ENCODE data around the gene VPS51. TPM values are rescaled to one million over a fixed set of nuclear protein-coding genes. Genes with fewer than 3 reads are reported as not detected.

The VPS51 gene
- polyA plus RNA-seq, 3 donors = 37.2 to 77.3 (median 39.4) TPM

DNA sequence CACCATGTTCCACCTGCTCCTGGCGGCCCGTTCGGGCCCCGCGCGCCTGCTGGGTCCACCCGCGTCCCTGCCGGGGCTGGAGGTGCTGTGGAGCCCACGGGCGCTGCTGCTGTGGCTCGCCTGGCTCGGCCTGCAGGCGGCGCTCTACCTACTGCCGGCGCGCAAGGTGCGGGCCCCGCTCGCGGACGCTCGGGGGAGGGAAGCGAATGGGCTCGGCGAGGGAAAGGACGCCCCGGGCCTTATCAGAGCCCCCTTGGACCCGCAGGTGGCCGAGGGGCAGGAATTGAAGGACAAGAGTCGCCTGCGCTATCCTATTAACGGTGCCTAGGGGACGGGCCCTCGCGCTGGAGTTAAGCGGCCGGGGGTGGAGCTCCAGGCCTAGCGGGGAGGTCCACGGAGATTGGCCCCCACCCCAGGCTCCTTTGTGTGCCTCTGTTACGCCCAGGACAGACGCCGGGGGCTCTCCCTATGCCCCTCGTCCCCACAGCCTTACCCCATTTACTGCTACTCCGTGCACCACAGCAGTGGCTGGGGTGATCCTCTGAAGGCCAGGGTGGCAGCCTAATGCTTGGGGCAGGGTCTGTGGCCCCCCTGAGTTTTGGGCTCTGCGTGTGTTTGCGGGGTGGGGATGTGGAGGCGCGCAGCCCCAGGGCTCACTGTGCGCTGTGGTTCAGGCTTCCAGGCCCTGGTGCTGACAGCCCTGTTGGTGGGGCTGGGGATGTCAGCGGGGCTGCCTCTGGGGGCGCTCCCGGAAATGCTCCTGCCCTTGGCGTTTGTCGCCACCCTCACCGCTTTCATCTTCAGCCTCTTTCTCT is 16.7 kb downstream of the VPS51 start:
- intact Hi-C loops (cut with micrococcal nuclease) = loop anchor here in 1 of 2 donors (5.0 kb wide), 2 partner anchors 70 to 100 kb away; partner anchors contain the start of genes ARL2 and CAPN1
- Mint-ChIP-seq H3K27ac (no peak overlapping the region), H3K4me3 (peak overlapping the region; percentile 76 to 80), H3K4me1 (peaks cover 43% of the 10 kb centered on the region), H3K9me3 (peaks cover 0 to 6% (median 0%) of the 10 kb centered on the region in 7 donors), H3K36me3 (peaks cover 20 to 26% of the 10 kb centered on the region in 2 donors), H3K27me3 (ENCODE audit: low read depth in 3 of 3) (peaks cover 13 to 22% (median 15%) of the 10 kb centered on the region in 3 donors)
- peak overlapping the region; percentile 54 for H3K9ac ChIP-seq (ENCODE audit: insufficient read depth, low read length, poor library complexity, severe bottlenecking)
- peak overlapping the region; percentile 95 for H3K4me2 ChIP-seq (replicated peaks; ENCODE audit: extremely low read depth, low read length, poor library complexity, severe bottlenecking)
- H3K9me3 ChIP-seq (replicated peaks in 1 of 2; ENCODE audit: control insufficient read depth in 1 of 2, insufficient read depth in 1 of 2, low read length in 2 of 2) = no peaks in the 10 kb centered on the region
- peaks cover 16% of the 10 kb centered on the region for H3K79me2 ChIP-seq (ENCODE audit: insufficient read depth, low read length)
- TF ChIP-seq, protein P1, sequence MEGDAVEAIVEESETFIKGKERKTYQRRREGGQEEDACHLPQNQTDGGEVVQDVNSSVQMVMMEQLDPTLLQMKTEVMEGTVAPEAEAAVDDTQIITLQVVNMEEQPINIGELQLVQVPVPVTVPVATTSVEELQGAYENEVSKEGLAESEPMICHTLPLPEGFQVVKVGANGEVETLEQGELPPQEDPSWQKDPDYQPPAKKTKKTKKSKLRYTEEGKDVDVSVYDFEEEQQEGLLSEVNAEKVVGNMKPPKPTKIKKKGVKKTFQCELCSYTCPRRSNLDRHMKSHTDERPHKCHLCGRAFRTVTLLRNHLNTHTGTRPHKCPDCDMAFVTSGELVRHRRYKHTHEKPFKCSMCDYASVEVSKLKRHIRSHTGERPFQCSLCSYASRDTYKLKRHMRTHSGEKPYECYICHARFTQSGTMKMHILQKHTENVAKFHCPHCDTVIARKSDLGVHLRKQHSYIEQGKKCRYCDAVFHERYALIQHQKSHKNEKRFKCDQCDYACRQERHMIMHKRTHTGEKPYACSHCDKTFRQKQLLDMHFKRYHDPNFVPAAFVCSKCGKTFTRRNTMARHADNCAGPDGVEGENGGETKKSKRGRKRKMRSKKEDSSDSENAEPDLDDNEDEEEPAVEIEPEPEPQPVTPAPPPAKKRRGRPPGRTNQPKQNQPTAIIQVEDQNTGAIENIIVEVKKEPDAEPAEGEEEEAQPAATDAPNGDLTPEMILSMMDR (IDR thresholded peaks at IDR 0.05) = peak; percentile 98
- H4K20me1 ChIP-seq (ENCODE audit: insufficient read depth, low read length) = peaks cover 31% of the 10 kb centered on the region
- H3K27me3 ChIP-seq (ENCODE audit: control insufficient read depth in 2 of 2, insufficient read depth in 2 of 2, low read length in 2 of 2) = peaks cover 0 to 15% of the 10 kb centered on the region in 2 donors
- peak overlapping the region; percentile 31 to 81 (median 40) for H3K4me3 ChIP-seq (replicated peaks in 1 of 3; ENCODE audit: low read depth in 2 of 3, low read length in 3 of 3)
- H2AFZ ChIP-seq (ENCODE audit: insufficient read depth, low read depth, low read length, poor library complexity, severe bottlenecking) = peak overlapping the region; percentile 70
- H3K36me3 ChIP-seq (replicated peaks in 1 of 2; ENCODE audit: control insufficient read depth in 1 of 2, insufficient read depth in 2 of 2, low read length in 2 of 2) = peaks cover 16 to 21% of the 10 kb centered on the region in 2 donors
- 0% methylated on average over 43 of the region's 57 CpGs for WGBS (ENCODE audit: insufficient coverage)
- peak in 2 of 3 donors; percentile 52 to 56 for DNase-seq
- H3K27ac ChIP-seq (ENCODE audit: low read depth in 1 of 2, low read length in 2 of 2) = no peak overlapping the region
- peaks cover 38 to 50% of the 10 kb centered on the region in 2 donors for H3K4me1 ChIP-seq (ENCODE audit: control insufficient read depth in 1 of 2, insufficient read depth in 2 of 2, low read length in 2 of 2)

DNA sequence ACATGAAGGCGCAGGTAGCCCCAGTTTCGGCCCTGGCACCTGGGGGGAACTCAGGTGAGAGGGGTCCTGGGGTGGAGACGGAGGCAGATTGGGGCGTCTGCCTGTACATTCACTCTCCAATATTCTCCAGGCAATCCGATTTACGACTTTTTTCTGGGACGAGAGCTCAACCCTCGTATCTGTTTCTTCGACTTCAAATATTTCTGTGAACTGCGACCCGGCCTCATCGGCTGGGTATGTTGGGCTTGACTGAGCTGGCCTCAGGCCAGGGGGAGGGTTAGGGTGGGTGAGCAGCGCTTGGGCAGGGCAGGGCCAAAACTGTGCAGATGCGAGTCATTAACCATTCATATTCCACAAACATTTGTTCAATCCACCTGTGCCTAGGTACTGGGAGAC is 17.3 kb downstream of the VPS51 start:
- H3K4me3 ChIP-seq (replicated peaks in 1 of 3; ENCODE audit: low read depth in 2 of 3, low read length in 3 of 3) = no peak overlapping the region
- Mint-ChIP-seq H3K9me3 (peaks cover 0 to 6% (median 0%) of the 10 kb centered on the region in 7 donors), H3K4me3 (peak overlapping the region; percentile 76 to 80), H3K27me3 (ENCODE audit: low read depth in 3 of 3) (peaks cover 13 to 22% (median 15%) of the 10 kb centered on the region in 3 donors), H3K36me3 (peaks cover 23 to 28% of the 10 kb centered on the region in 2 donors), H3K4me1 (peaks cover 45% of the 10 kb centered on the region), H3K27ac (no peak overlapping the region)
- intact Hi-C loops (cut with micrococcal nuclease) = loop anchor here in 1 of 2 donors (5.0 kb wide), 2 partner anchors 69 to 101 kb away; partner anchors contain the start of genes ARL2 and CAPN1
- H3K4me1 ChIP-seq (ENCODE audit: control insufficient read depth in 1 of 2, insufficient read depth in 2 of 2, low read length in 2 of 2) = peaks cover 38 to 54% of the 10 kb centered on the region in 2 donors
- H3K27ac ChIP-seq (ENCODE audit: low read depth in 1 of 2, low read length in 2 of 2) = no peak overlapping the region
- WGBS (ENCODE audit: insufficient coverage) = 26% methylated on average over 7 of the region's 14 CpGs
- H3K27me3 ChIP-seq (ENCODE audit: control insufficient read depth in 2 of 2, insufficient read depth in 2 of 2, low read length in 2 of 2) = peaks cover 0 to 15% of the 10 kb centered on the region in 2 donors
- H4K20me1 ChIP-seq (ENCODE audit: insufficient read depth, low read length) = peaks cover 35% of the 10 kb centered on the region
- H3K36me3 ChIP-seq (replicated peaks in 1 of 2; ENCODE audit: control insufficient read depth in 1 of 2, insufficient read depth in 2 of 2, low read length in 2 of 2) = peaks cover 15 to 20% of the 10 kb centered on the region in 2 donors
- peaks cover 16% of the 10 kb centered on the region for H3K79me2 ChIP-seq (ENCODE audit: insufficient read depth, low read length)
- TF ChIP-seq, protein P1 (IDR thresholded peaks at IDR 0.05) = no peak
- no peak overlapping the region for H3K9ac ChIP-seq (ENCODE audit: insufficient read depth, low read length, poor library complexity, severe bottlenecking)
- H2AFZ ChIP-seq (ENCODE audit: insufficient read depth, low read depth, low read length, poor library complexity, severe bottlenecking) = no peak overlapping the region
- peak overlapping the region; percentile 95 for H3K4me2 ChIP-seq (replicated peaks; ENCODE audit: extremely low read depth, low read length, poor library complexity, severe bottlenecking)
- no peaks in the 10 kb centered on the region for H3K9me3 ChIP-seq (replicated peaks in 1 of 2; ENCODE audit: control insufficient read depth in 1 of 2, insufficient read depth in 1 of 2, low read length in 2 of 2)
- DNase-seq = no peak
